ENCODE data around the gene HIVEP1. TPM values are rescaled to one million over a fixed set of nuclear protein-coding genes. Genes with fewer than 3 reads are reported as not detected.

HIVEP1 gene
- total RNA-seq, 2 donors from 2014 or later = 54.3 to 75.6 TPM

Other genes with a start within 250 kb of the HIVEP1 start
- gene ADTRP, start 233.5 kb upstream of the HIVEP1 start, total RNA-seq = 10 to 100 TPM; 33.5 to 75.2 TPM